ENCODE results near the gene SLC43A2.

Gene SLC43A2

DNA sequence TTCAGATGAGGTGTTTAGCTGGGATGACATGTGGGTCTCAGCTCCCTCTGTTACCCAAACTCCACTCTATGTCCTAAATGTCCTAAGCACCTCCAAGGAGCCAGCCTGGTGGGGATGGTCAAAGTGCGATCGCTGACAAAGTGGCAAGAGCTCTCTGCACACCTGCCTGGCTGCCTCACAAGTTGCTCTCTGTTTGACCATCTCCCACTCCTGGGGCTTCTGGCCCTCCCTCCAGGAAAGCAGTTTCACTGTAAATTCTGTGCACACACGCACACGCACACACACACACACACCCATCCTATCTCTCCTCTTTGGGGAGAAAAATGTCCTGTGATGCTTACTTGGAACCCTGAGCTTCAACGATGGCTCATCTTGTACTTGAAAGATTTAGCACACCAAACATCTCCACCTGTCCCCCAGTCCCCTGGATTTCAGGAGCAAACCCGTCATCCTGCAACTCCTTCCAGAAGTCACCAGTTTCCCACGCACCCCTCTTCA is 67.7 kb downstream of the SLC43A2 start:
- DNase-seq = no peak

DNA sequence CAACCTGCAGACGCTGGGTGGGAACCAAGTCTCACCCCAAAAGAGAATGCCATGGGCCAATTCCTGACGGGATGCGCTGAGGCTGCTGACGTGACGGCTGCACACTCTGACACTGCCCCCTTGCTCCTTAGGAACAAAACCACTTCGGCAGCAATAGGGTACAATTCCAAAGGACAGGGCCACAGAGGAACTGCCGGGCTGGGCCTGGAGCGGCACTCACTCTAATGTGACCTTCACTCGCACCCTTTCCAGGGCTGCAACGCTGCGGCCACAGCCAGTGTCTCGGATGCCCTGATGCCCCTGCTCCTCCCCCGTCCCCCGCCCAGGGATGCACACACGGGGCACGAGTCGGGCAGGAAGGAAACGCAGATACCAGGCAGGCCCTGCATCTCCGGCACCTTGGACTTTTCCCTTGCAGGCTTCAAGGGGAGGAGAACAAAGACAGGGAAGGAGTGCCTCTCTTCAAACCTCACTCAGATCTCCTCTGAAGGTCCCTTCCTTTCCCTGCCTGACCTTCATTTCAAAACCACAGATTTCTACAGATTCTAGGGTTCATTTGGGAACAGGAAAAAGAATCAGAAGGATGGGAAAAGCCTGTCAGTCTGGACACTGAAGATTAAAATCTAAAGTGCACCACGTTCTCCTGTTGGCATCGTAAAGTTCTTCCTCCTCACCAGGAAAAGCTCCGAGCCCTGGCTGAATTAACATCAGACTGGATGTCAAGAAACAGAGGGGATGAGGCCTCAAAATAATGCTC is 68.4 kb downstream of the SLC43A2 start:
- no peak for DNase-seq

DNA sequence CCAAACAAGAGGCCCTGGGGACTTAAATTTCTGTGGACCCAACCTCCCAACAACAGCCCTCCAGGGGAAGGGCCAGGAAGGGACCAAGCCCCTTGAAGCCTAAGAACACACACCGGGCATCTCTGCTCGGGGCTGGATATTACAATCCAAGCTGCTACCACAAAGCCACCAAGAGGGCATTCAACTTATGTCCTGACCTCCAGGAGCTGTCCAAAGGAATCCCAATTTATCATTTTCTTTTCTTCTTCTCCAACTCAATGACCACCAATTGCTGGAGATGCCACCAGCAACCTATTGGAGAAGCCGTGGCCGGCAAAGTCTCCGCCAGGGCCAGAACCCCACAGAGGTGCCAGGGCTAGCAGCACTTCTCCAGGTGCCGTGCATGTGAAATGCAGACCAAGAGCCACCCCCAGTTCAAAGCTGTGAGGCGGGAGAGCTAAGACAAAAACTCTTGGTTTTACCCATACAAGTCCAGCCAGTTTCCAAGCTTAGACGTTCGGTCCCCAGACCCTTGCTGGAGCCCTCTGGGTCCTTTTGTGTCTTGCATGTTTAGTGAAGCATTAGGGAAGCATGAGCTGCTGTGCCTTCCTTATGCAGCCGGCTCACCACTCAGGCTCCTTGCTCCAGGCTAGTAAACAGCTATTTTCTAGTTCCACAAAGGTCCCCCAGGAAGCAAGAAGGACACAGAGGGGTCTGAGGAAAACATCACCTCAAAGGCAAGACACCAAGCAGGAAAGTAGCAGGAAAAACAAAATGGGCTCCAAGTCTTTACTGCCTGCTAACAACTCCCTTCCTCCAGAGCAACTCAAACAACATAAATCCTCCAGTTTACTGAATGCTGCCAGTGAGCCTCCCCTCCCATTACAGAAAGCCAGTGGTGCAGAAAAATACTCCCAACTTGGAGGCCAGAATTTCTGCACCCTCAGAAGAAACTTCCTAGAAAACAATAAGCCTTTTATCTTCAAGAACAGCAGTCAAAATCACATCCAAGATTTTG is 69.3 kb downstream of the SLC43A2 start:
- no peak for DNase-seq

DNA sequence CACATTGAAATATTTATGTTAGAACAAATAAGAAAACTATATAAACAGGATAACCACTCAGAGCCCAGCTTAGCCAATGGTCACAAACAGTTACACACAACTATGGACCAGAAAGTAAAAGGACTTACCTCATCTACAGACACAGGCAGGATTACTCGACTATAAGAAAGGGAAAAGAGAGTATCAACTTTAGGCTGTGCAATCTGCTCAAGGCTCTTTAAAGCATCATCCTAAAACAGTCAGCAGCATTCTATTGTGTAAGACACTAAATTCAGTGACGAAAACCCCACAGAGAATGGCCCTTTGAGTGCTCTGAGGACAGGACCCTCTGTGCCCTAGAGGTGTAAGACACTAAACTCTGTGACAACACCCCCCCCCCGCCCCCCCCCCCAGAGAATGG is 70.2 kb downstream of the SLC43A2 start:
- DNase-seq = no peak

DNA sequence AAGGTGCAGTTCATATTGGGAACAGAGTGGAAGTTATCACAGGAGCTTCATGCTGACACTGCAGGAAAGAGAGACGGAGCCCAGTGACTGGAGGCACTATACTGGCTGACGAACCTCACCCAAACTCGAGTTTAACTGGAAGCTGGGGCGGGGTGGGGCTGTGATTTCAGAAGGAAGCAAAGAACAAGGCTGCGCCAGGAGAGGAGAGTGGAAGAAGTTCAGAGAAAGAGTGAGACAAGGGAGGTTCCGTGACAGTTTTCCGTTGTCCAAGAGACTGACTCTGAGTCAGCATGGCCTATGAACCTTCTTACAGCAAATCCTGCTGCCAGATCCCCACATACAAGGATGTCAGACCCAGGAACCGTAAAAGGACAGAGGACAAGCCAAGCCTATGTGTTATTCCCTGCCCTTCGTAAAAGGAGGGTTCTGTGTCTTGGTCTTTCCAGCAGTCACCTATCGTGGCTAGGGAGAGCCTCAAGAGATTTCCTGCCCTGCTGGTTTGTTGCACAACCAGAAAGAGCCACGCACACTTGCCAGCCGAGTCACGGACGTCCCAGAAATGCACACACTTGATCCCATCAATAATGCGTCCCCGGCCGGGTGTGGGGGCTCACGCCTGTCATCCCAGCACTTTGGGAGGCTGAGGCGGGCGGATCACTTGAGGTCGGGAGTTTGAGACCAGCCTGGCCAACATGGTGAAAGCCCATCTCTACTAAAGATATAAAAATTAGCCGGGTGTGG is 71.1 kb downstream of the SLC43A2 start:
- DNase-seq = no peak

DNA sequence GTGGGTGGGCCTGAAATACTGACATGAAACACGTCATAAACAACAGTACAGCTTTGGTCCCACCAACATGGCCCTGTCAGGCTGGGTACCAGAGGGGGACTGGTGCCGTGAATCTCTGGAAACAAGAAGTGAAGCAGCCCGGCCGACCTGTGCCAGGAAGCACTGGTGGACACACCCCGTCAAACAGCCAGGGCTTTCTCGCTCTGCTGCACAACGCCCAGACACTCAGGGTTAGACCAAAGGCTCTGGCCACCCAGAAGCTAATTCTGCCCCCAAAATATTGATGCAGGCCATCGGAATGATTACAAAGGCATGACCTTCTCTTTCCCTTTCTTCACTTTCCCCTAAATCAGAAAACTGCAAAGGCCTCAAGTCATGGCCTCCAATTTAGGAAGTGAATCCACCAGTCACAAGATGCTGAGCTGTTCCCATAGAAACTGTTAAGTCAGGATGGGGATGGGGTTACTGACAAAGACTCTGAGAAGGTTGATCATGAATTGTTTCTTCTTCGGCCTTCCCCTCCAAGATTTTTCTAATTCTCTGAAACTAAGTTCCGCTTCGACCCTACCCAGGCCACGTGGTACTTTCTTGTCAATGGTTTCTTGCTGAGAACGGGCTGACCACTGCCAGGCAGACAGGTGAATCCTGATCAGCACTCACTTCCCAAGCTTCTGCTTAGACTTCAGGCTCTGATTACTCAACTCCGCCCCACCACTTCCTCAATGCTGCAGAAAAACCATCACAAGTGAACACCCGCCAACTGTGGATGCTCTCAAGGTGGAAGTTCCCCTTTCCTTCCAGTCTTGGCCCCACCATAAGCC is 72.8 kb downstream of the SLC43A2 start:
- DNase-seq = no peak

DNA sequence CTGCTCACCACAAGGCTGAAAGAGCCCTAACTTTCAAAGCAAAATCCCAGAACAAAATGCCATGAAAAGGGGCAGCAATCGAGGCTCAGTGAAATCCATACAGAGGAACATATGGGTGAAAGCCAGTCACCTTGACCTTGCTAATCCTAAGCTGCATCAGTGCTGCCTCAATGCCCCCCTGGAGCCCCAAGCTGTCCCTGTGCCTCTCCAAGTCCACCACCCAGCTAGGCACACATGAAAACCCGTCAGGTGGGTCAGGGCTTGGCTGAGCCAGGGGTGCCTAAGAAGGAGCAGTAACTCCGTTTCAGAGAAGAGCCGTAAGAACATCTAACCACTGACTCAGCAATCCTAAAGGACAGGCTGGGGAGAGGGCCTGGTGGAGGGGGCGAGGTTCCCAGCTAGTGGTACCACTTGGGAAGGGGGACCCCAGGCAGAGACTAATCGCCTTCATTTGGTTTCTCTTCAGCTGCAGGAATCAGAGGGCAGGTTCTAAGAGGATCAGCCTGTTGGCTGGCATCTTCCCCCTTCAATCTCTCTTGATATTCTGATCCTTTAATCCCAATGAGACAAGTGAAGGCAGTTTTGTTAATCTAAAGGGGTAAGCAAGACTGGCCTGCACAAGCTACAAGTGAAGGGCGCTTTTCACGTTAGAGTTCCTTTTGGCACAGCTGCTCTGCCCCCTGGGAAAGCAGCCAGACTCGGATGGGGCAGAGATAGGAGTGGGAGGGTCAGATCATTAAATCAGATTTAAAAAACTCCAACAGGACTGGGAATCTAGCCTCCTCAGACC is 73.7 kb downstream of the SLC43A2 start:
- no peak for DNase-seq

DNA sequence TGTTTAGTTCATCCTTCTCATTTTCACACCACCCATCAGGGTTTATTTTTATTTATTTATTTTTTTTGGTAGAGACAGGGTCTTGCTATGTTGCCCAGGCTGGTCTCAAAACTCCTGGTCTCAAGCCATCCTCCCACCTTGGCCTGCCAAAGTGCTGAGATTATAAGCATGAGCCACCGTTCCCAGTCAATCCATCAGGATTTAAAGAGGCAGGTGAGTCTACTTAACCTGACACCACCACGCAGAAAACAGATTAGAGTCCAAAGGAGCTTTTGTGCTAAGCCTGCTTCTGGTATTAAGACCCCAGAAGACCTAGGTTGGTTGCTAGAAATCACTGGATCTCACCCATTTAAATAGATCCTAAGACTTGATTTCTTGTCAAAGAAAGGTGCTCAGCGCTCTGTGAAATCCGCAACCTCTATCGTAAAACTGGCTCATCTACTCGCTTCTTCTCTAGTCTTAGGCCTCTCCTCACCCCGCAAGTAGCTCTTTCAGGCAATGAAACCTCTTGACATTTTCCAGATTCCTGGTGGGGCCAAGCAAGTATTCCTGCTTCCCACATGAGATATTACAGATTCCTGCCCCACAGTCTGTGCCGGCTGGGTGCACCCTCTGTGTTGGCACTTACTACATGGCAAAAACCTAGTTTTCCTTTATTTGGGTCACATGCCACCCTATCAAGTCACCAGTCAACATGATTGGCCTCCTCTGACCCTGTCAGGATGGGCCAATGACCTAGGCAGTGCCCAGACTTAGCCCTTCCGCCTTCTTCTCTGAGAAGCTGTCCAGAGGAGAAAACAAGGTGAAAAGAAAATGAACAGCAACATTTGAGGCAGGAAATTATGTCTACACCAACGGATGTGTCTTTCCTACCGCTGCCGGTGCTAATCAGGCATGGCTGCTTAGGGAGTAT is 75.0 kb downstream of the SLC43A2 start:
- no peak for DNase-seq

DNA sequence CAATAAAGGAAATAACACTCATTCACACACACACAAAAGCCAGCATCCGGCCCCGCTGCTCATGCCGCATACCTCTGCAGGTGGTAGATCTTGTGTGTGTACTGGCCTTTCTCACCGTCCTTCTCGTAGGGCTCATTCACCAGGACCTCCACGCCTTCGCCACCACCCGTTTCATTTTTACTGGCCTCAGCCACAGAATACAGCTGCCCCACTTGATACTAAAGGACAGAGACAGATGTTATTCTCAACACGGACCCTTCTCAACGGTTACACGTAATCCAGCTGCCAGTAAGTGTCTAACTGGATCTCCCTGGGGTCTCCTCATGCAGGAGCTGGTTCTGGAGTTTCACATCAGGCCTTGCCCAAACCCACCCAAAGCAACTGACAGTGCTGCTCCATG is 75.7 kb downstream of the SLC43A2 start:
- no peak for DNase-seq

DNA sequence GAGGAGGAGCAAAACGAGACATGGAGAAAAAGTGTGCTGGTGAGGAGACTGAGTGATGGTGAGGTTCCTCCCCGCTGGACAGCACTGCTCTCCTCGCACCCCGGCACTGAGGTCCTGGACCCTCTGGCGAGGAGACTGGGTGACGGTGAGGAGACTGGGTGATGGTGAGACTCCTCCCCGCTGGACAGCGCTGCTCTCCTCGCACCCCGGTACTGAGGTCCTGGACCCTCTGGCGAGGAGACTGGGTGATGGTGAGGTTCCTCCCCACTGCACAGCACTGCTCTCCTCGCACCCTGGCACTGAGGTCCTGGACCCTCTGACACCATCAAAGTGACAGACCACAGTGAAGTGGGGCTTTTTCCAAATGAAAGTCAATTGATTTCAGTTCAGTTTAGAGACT is 76.9 kb downstream of the SLC43A2 start:
- no peak for DNase-seq

DNA sequence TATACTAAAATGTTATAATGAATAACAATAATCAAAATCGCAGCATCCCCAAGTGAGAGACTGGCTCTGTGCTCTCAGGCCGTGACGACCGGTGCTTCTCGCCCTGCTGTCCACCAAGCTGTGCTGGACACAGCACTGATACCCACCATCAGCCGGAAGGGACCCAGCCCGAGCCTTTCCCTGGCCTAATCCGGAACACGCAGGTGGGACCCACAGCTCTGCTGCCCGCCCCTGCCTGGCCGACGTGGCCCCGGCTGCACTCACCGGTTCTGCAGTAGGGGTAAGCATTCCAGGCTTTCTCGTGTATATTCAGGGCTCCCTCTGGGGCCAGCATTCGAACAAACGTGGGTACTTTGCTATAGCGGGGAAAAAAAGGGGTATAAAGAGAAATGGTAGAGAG is 80.6 kb downstream of the SLC43A2 start:
- no peak for DNase-seq

DNA sequence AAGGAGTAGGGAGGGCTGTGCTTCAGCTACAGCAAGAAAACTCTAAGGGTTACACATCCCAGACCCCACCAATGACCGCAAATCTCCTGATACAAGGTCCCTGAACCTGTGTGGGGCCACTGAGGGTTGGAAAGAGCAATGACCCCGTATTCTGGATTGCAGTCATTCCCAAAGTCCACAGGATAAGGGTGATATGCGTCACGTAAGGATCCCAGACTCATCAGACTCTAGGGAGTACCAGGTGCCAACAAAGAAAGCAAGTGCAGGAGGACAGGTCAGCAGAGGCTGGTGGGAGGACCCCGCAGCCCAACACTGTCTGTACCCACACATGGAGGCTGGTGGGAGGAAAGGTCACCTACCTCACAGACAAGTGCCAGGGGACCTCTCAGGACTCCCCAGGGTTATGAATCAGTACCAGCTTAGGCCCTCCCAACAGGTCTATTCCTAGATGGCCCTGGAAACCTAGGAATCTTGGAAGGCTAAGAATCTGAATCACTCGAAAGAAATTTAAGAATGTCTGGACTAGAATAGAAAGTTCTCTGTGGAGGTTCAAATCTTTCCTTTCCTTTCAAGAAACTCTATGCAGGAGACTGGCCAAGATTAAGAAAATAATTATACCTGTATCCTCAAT is 82.2 kb downstream of the SLC43A2 start:
- DNase-seq = no peak

DNA sequence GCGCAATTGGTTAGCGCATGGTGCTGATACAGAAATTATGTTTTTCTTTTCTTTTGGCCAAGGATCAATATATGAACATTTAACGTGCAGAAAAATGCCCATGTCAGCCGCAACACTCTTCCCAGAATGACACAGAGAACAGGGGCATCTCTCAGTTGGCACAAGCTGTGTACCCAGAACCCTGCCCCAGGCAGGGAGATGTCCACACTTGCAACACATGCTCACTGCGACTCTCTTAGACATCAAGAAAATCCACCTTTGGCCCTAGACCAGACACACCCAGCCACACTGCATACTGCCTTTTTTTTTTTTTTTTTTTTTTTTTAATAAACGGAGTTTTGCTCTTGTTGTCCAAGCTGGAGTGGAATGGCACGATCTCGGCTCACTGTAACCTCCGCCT is 83.0 kb downstream of the SLC43A2 start:
- DNase-seq = no peak

DNA sequence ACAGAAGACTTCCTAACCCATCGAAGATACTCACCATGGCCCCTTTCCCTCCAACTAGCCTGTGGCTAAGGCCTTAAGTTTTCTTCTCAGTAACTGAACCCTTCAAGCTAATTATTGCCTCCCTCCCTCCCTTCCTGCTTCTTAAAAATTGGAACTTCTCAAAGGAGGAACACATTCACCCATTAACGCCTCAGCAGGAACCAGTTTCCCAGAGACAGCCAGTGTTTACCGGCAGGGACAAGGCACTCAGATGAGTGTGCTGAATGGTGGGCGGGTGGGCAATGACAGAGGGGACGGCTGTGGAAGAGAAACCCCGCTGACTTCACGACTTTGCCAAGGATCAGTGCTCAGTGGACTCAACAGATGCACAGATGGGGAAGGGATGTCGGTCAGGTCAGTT is 86.3 kb downstream of the SLC43A2 start:
- no peak for DNase-seq

DNA sequence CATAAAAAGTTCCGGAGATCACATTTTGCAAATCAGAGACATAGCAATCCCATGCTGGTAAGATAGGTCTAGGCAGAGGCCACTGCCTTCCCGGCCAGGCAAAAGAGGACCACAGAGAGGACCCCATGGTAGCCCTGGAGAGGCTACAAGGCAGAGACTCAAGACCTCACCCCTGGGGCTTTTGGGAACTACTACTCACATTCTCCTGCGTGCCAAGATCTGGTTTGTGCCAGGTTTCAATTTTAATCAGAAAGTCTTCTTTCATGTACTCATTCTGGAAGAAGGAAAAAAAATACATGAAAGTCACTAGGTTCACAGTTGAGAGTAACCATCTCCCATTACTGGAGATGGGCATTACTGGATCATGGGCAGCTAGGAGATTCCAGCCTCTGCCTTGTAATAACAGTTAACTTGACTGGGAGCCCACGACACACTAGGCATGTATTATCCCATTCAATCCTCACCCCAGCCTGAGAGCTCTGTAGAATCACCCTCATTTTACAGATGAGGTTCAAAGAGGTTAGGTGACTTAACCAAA is 87.2 kb downstream of the SLC43A2 start:
- DNase-seq = no peak

DNA sequence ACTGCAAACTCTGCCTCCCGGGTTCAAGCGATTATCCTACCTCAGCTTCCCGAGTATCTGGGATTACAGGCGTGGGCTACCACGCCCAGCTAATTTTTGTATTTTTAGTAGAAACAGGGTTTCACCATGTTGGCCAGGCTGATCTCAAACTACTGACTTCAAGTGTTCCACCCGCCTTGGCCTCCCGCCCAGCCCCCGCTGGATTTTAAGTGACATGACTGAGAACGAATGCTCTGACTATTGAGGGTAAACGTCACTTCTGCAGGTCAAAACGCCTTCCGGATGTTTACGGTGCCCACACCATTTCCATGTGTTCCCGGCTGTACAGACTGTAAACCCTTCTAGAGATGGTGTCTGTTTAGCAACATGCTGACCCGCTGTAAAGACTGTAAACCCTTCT is 88.8 kb downstream of the SLC43A2 start:
- no peak for DNase-seq

DNA sequence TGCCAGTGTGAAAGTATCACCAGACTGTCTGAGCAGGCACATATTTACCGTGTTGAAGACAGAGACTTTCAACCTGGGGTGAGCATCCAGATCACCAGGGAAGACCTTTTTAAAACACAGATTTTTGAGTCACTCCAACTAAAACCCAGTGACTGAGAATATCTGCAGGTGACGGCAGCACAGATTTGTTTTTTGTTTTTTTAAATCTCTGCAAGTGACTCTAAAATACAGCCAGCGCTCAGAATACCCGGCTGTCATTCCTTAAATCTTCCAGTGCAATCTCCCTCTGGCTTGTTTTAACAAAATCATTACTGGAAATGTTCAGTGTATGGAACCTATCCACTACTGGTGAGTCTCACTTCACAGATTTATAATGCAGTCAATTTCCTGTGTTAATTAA is 92.9 kb downstream of the SLC43A2 start:
- no peak for DNase-seq

DNA sequence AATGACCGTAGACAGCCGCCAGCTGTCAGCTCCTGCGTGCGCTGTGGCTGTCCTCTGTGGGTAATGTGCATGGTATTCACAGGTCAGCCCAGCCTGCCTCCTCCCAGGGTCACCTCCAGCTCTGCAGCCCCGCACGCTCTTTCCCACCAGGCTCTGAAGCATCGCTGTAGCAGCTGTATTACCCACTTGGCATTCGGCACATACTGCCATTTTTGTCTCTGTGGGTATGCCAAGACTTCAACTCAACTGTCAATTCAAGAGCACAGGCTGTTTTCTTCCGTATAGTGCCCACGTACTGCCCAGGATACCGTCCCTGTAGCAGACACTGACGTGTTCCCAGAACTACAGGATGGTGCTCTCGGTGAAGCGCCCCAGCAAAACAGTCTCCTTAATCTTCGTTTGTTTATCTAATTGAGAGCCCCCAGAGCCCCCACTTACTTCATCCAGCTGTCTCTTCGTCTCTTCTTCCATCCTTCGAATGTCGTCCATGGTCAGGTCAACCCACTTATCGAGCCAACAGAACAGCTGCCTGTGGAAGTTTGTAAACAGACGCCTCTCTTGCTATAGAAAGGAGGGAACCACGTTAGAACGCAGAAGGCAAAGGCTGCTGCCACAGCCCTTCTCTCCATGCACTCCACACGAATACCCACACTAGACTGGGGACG is 94.8 kb downstream of the SLC43A2 start:
- DNase-seq = no peak
